DMS79 treated with DMSO at 0.1 percent for 48 hours (cell line): ENCODE measurements around the gene HTR6.

Source experiments
- DNase-seq: peaks from one replicate; lab custom pipeline; 2025; lab: John Stamatoyannopoulos, UW

Gene HTR6

DNA sequence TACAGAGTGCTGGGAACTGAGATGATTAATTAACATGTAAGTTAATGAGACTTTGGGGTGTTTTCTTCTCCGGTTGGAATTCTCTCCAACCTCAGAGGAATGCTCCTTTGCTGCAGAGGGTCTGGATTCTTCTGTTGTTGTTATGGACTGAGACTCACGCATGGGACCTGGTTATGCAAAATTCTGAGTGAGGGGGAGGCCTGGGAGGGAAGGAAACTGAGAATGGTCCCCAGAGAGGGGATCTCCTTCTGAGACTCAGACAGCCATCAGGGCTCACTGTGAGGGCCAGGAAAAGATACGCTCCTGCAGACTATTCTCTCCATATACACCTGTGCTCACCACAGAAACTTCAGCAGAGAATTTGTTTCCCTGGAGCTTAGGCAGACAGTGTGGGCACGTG lies 56.3 kb downstream of the HTR6 start:
- DNase-seq, result no peak

- no peak for DNase-seq
Measured at GRCh38 chr1:19723874-19724273, 59.2 kb downstream of the HTR6 start.

- no peak for DNase-seq
Measured at GRCh38 chr1:19725606-19726005, 60.9 kb downstream of the HTR6 start.

- DNase-seq, result no peak
Measured at GRCh38 chr1:19728413-19729145, 63.9 kb downstream of the HTR6 start.

DNA sequence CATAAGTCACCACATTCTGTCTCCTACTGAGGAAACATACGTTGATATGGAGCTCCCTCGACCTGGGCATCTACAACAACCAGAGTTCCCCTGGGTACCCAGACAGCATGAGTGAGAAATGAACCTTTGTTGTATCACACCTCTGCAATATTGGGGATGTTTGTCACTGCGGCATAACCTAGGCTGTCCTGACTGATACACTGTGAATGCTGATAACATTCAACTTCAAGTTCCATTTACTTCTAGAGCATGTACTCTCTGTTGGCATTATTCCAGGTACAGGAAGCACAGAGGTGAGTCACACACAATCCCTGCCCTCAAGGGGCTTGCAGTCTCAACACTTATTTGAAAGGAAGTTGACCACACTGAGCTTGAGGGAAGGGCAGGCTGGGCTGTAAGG lies 65.6 kb downstream of the HTR6 start:
- DNase-seq, result no peak
